Hepatocyte (in vitro differentiated cells): ENCODE data around the gene KDM4E.

Source experiments
- EZH2 ChIP-seq: fragments of 200-600 bp; sonication (generic); IDR thresholded peaks from 2 replicates; pipeline ENCODE4 v1.6.1; 2016; ENCODE audit warnings: antibody characterized with exemption, mild to moderate bottlenecking, borderline replicate concordance
- EZH2phosphoT487 ChIP-seq: fragments of 200-600 bp; sonication (generic); IDR thresholded peaks from one replicate; pipeline ENCODE4 v1.6.1; 2018; ENCODE audit warnings: antibody characterized with exemption, mild to moderate bottlenecking, low read depth, moderate library complexity; ENCODE audit not compliant: unreplicated experiment, severe bottlenecking
- TF ChIP-seq, protein P1 (sequence below): fragments of 200-600 bp; sonication (generic); IDR thresholded peaks from 2 replicates; pipeline ENCODE4 v1.5.1; 2016; ENCODE audit warnings: antibody characterized with exemption, mild to moderate bottlenecking; ENCODE audit not compliant: poor library complexity

DNA sequence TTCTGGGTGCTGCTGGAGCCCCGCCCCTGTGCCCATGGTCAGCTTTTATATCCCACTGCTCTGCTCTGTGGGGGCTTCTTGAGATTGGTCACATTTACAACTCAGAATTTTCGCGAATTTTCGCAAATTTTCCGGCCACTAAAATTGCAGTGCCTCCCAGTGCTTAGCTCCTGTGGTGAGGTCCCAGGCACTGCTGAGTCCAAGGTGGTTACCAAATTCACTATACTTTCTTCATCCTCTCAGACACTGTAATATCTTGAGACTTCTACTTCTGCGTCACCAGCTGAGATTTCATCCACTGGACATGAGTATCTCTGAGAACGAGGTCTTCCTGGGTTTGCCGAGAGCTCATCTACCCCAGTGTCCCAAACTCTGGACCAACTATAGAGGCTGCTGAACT lies 32.9 kb downstream of the KDM4E start:
- TF ChIP-seq, protein P1, sequence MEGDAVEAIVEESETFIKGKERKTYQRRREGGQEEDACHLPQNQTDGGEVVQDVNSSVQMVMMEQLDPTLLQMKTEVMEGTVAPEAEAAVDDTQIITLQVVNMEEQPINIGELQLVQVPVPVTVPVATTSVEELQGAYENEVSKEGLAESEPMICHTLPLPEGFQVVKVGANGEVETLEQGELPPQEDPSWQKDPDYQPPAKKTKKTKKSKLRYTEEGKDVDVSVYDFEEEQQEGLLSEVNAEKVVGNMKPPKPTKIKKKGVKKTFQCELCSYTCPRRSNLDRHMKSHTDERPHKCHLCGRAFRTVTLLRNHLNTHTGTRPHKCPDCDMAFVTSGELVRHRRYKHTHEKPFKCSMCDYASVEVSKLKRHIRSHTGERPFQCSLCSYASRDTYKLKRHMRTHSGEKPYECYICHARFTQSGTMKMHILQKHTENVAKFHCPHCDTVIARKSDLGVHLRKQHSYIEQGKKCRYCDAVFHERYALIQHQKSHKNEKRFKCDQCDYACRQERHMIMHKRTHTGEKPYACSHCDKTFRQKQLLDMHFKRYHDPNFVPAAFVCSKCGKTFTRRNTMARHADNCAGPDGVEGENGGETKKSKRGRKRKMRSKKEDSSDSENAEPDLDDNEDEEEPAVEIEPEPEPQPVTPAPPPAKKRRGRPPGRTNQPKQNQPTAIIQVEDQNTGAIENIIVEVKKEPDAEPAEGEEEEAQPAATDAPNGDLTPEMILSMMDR, result no peak
- TF ChIP-seq EZH2, result no peak
- no peak for TF ChIP-seq EZH2phosphoT487
